OCI-LY3 (cell line): ENCODE results near the gene DBNDD2.

Experiments used
- EZH2phosphoT487 ChIP-seq: fragments of 200-600 bp; shearing (Covaris generic); IDR thresholded peaks from 2 replicates; pipeline ENCODE4 v1.6.1; 2018; ENCODE audit warnings: antibody characterized with exemption, mixed run types, low read depth
- TF ChIP-seq, protein P1 (sequence below): fragments of 200-600, 300-600 bp; sonication (generic); IDR thresholded peaks from 2 replicates; pipeline ENCODE4 v1.5.1; 2014; ENCODE audit warnings: antibody characterized with exemption, low read length, low read depth

DNA sequence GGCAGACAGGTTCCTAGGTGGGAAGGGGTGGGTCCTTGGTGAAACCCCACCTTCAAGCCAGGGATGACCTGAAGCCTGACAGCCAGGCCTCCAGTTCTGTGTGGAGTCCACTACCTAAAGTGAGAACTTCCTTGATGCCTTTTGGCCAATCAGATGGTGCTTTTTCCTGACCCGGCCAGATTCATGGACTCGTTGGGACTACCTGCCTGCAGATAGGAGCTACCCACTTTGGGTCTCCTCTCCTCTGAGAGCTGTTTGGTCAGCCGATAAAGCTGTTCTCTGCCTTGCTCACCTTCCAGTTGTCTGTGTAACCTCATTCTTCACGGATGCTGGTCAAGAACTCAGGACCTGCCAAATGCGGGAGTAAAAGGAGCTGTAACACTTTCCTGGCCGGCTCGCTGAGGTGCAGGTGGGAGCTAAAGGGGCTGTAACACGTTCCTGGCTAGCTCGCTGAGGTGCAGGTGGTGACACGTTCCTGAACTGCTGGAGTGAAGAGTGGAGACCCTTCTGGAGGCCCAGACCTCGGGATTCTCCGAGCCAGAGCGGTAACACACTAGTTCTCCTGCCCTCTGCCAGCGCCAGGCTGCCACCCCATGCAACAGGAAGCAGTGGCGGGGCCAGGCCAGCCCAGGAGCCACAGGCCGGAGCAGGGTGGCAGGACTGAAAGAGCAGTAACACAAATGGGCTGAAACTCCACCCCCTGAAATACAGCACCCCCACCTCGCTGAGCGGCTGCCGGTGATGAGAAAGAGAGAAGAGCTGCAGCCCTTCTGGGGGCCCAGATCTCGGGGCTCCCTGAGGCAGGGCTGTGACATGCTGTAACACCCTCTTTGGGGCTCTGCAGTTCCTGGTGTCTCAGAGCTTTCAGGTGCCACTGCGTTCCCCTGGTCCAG lies 13.6 kb upstream of the DBNDD2 start:
- no peak for TF ChIP-seq EZH2phosphoT487
- TF ChIP-seq, protein P1, sequence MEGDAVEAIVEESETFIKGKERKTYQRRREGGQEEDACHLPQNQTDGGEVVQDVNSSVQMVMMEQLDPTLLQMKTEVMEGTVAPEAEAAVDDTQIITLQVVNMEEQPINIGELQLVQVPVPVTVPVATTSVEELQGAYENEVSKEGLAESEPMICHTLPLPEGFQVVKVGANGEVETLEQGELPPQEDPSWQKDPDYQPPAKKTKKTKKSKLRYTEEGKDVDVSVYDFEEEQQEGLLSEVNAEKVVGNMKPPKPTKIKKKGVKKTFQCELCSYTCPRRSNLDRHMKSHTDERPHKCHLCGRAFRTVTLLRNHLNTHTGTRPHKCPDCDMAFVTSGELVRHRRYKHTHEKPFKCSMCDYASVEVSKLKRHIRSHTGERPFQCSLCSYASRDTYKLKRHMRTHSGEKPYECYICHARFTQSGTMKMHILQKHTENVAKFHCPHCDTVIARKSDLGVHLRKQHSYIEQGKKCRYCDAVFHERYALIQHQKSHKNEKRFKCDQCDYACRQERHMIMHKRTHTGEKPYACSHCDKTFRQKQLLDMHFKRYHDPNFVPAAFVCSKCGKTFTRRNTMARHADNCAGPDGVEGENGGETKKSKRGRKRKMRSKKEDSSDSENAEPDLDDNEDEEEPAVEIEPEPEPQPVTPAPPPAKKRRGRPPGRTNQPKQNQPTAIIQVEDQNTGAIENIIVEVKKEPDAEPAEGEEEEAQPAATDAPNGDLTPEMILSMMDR = no peak
